Colonic mucosa (tissue), 4 donors: ENCODE data around the gene PRR15L. TPM values are rescaled to one million over a fixed set of nuclear protein-coding genes. Genes with fewer than 3 reads are reported as not detected.
"Not testable (repeated sequence)": the region's sequence is repeated elsewhere in the genome, so short reads cannot be mapped to it uniquely, and the experiment has no call there.

ENCODE experiments used
- DNase-seq: peaks from one replicate; pipeline ENCODE4 v3.0.0-alpha.2; 2020
- H3K27ac ChIP-seq: fragments of 200-600 bp; one replicate; pipeline ENCODE4 v1.8.0; 2021
- H3K27me3 ChIP-seq: fragments of 200-600 bp; one replicate; pipeline ENCODE4 v1.8.0; 2021
- H3K36me3 ChIP-seq: fragments of 200-600 bp; one replicate; pipeline ENCODE4 v1.8.0; 2021
- H3K4me1 ChIP-seq: fragments of 200-600 bp; one replicate; pipeline ENCODE4 v1.8.0; 2021; ENCODE audit warnings: mild to moderate bottlenecking
- H3K4me3 ChIP-seq: fragments of 200-600 bp; one replicate; pipeline ENCODE4 v1.8.0; 2021
- H3K9ac ChIP-seq, 2 donors: one replicate each; pipeline ENCODE4 v1.7.0; 2013; ENCODE audit warnings: control low read depth in 2 of 2, low read depth in 2 of 2, low read length in 2 of 2
- H3K9me3 ChIP-seq: fragments of 200-600 bp; one replicate; pipeline ENCODE4 v1.8.0; 2021
- intact Hi-C: fragments of 100-400 bp; cut with DNase I; formaldehyde crosslinking; loops from one replicate; pipeline ENCODE4 v1.14.1; 2022
- total RNA-seq, 2 donors: library from RNA; stranded (reverse); fragmentation: NEBNext Ultra II Directional in 1 of 2; extraction: Animal tissue kit (Norgen Biotek cat#: 25700) in 1 of 2; gene quantifications; one replicate each; pipeline ENCODE4 v1.2.1, GENCODE V29; 2021
- TF ChIP-seq, protein P1 (sequence below): fragments of 200-600 bp; IDR thresholded peaks from one replicate; pipeline ENCODE4 v1.8.0; 2022; ENCODE audit warnings: antibody characterized with exemption, mild to moderate bottlenecking
- donor health status: healthy.
- donor health status: DM: no; HTN: no; CAD: no.
- donor health status: DM: no; HTN: no; CAD: no.

Gene PRR15L
- total RNA-seq, 2 donors from 2014 or later: 223 to 259 TPM

GRCh38 chr17:47927821-47928400 is 29.8 kb downstream of the PRR15L start:
- Histone ChIP-seq H3K36me3 (peaks cover 28% of the 10 kb centered on the region), H3K27ac (no peak overlapping the region), H3K27me3 (no peaks in the 10 kb centered on the region), H3K4me3 (no peak overlapping the region), H3K9ac (no peak overlapping the region), H3K9me3 (no peaks in the 10 kb centered on the region), H3K4me1 (no peaks in the 10 kb centered on the region)
- DNase-seq: no peak
- TF ChIP-seq, protein P1, sequence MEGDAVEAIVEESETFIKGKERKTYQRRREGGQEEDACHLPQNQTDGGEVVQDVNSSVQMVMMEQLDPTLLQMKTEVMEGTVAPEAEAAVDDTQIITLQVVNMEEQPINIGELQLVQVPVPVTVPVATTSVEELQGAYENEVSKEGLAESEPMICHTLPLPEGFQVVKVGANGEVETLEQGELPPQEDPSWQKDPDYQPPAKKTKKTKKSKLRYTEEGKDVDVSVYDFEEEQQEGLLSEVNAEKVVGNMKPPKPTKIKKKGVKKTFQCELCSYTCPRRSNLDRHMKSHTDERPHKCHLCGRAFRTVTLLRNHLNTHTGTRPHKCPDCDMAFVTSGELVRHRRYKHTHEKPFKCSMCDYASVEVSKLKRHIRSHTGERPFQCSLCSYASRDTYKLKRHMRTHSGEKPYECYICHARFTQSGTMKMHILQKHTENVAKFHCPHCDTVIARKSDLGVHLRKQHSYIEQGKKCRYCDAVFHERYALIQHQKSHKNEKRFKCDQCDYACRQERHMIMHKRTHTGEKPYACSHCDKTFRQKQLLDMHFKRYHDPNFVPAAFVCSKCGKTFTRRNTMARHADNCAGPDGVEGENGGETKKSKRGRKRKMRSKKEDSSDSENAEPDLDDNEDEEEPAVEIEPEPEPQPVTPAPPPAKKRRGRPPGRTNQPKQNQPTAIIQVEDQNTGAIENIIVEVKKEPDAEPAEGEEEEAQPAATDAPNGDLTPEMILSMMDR: no peak
- intact Hi-C loops: no loop called here

DNA sequence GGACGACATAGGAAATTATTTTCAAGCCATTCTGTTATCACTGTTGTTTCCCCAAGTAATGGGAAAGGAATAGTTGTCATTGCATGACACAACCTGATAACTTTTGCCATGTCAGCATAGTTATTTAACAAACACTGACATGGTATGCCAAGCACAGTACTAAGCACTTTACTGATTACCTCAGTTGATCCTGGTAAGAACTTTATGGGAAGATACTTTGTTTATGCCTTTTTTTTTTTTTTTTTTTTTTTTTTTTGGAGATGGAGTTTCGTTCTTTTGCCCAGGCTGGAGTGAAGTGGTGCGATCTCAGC is 32.0 kb downstream of the PRR15L start:
- Histone ChIP-seq H3K9me3 (no peaks in the 10 kb centered on the region), H3K4me3 (no peak overlapping the region), H3K27ac (no peak overlapping the region), H3K9ac (no peak overlapping the region), H3K36me3 (peaks cover 28% of the 10 kb centered on the region), H3K27me3 (no peaks in the 10 kb centered on the region), H3K4me1 (no peaks in the 10 kb centered on the region)
- intact Hi-C loops: no loop called here
- DNase-seq: no peak
- TF ChIP-seq, protein P1: no peak

DNA sequence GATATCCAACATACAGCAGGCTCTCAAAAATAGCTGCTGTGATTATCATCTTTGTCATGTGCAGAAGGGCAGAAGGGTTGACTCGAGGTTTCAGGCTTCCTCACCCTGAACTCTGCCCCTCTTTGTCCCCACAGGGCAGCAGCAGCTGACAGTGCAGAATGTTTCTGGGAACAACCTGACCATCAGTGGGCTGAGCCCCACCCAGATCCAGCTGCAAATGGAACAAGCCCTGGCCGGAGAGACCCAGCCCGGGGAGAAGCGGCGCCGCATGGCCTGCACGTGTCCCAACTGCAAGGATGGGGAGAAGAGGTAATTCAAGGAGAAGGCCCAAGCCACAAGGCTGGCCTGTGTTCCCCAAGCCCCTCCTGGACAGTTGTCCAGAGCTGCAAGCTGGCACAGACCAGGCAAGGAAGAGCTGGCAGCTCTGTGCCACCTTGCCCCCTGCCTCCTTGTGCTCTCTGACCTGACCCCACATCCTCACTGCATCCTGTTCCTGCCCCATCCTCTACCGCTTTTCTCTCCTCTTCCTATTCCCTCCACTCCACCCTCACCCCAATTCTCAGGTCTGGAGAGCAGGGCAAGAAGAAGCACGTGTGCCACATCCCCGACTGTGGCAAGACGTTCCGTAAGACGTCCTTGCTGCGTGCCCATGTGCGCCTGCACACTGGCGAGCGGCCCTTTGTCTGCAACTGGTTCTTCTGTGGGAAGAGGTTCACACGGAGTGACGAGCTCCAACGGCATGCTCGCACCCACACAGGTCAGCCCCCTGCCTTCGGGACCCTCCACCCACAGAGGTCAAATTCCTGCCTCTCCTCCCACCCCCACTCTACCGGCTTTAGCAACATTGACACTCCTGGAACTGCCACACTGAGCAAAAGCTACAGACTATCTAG is 32.7 kb downstream of the PRR15L start:
- Histone ChIP-seq H3K36me3 (peaks cover 28% of the 10 kb centered on the region), H3K4me3 (no peak overlapping the region), H3K4me1 (no peaks in the 10 kb centered on the region), H3K27me3 (no peaks in the 10 kb centered on the region), H3K27ac (no peak overlapping the region), H3K9ac (no peak overlapping the region), H3K9me3 (no peaks in the 10 kb centered on the region)
- intact Hi-C loops: no loop called here
- DNase-seq: no peak
- TF ChIP-seq, protein P1: no peak

- peaks cover 16% of the 10 kb centered on the region for H3K36me3 ChIP-seq
- H3K27ac ChIP-seq, H3K4me1 ChIP-seq, intact Hi-C loops, H3K4me3 ChIP-seq, H3K27me3 ChIP-seq, H3K9ac ChIP-seq, DNase-seq, H3K9me3 ChIP-seq: not testable (repeated sequence)
Measured at GRCh38 chr17:47919889-47920288, 37.8 kb downstream of the PRR15L start.

- Histone ChIP-seq H3K4me1 (no peaks in the 10 kb centered on the region), H3K36me3 (peaks cover 7% of the 10 kb centered on the region), H3K27ac (no peak overlapping the region), H3K4me3 (no peak overlapping the region), H3K27me3 (no peaks in the 10 kb centered on the region), H3K9ac (no peak overlapping the region), H3K9me3 (no peaks in the 10 kb centered on the region)
- intact Hi-C loops: no loop called here
- TF ChIP-seq, protein P1: no peak
- no peak for DNase-seq
Measured at GRCh38 chr17:47918991-47919390, 38.7 kb downstream of the PRR15L start.

DNA sequence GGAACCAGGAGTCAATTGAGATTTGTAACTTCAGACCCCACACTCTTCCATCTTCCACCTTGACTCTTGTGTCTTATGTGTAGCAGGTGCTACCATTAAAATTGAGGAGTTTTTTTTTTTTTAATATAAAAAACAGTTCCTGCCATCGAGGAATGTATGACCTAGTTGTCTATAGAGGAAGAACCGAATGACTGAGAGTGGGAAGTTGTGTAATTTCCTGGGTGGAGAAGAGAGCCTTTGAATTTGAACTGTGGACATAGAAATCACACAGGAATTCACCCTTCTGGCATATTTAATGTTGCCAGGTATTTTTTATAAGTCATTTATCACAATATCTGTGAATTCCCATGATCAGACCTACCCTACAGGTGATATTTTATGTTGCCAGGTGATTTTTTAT is 39.7 kb downstream of the PRR15L start:
- Histone ChIP-seq H3K9me3 (no peaks in the 10 kb centered on the region), H3K4me1 (no peaks in the 10 kb centered on the region), H3K27ac (no peak overlapping the region), H3K9ac (no peak overlapping the region), H3K4me3 (no peak overlapping the region), H3K27me3 (no peaks in the 10 kb centered on the region), H3K36me3 (peaks cover under 1% of the 10 kb centered on the region)
- intact Hi-C loops: no loop called here
- TF ChIP-seq, protein P1: no peak
- DNase-seq: no peak
